Stimulated activated CD4-positive, alpha-beta T cell treated with anti-CD3 and anti-CD28 coated beads, Interleukin-4, amount 100 ng/mL, for 1 hour (primary cell): Measurements from ENCODE around the gene USP20.

ENCODE experiments used
- DNase-seq: peaks from one replicate; pipeline ENCODE4 v3.0.0-alpha.2; 2020

The USP20 gene

GRCh38 chr9:129823935-129824601 lies 11.2 kb upstream of the USP20 start, which contains the start of gene TOR1A:
Gene TOR1A (minus strand): TSS chr9:129824136. CDS start chr9:129824085, 51 bp downstream.
- peak; percentile 92 for DNase-seq

- no peak for DNase-seq
Measured at GRCh38 chr9:129826344-129826743, 8.9 kb upstream of the USP20 start.

- DNase-seq, result no peak
Measured at GRCh38 chr9:129826759-129827158, 8.5 kb upstream of the USP20 start.

GRCh38 chr9:129828051-129828450 lies 7.2 kb upstream of the USP20 start:
- no peak for DNase-seq

GRCh38 chr9:129828969-129829368 lies 6.3 kb upstream of the USP20 start:
- no peak for DNase-seq

GRCh38 chr9:129832982-129833381 lies 2.3 kb upstream of the USP20 start:
- DNase-seq, result no peak

- peak; percentile 40 for DNase-seq
Measured at GRCh38 chr9:129834489-129835127, 650 bp upstream of the USP20 start.

- no peak for DNase-seq
Measured at GRCh38 chr9:129835860-129836223, 584 bp downstream of the USP20 start.

GRCh38 chr9:129836311-129837007 lies 1.2 kb downstream of the USP20 start:
- peak; percentile 61 for DNase-seq

- no peak for DNase-seq
Measured at GRCh38 chr9:129838707-129839259, 3.5 kb downstream of the USP20 start.

GRCh38 chr9:129839324-129840023 lies 4.2 kb downstream of the USP20 start:
- DNase-seq, result no peak

GRCh38 chr9:129840034-129840433 lies 4.8 kb downstream of the USP20 start:
- no peak for DNase-seq

GRCh38 chr9:129841071-129841470 lies 5.8 kb downstream of the USP20 start:
- no peak for DNase-seq

- DNase-seq, result no peak
Measured at GRCh38 chr9:129845373-129845772, 10.1 kb downstream of the USP20 start.

GRCh38 chr9:129848712-129849441 lies 13.6 kb downstream of the USP20 start:
- DNase-seq, result no peak

- no peak for DNase-seq
Measured at GRCh38 chr9:129849901-129850300, 14.6 kb downstream of the USP20 start.

GRCh38 chr9:129850821-129851550 lies 15.7 kb downstream of the USP20 start:
- no peak for DNase-seq

- DNase-seq, result no peak
Measured at GRCh38 chr9:129851821-129852220, 16.6 kb downstream of the USP20 start.

GRCh38 chr9:129852579-129852978 lies 17.3 kb downstream of the USP20 start:
- DNase-seq, result no peak

- DNase-seq, result no peak
Measured at GRCh38 chr9:129853614-129854013, 18.4 kb downstream of the USP20 start.

- no peak for DNase-seq
Measured at GRCh38 chr9:129854588-129855110, 19.4 kb downstream of the USP20 start.
